Endodermal cell (in vitro differentiated cells): ENCODE data around the gene RTN1. TPM values are rescaled to one million over a fixed set of nuclear protein-coding genes. Genes with fewer than 3 reads are reported as not detected.

Experiments
- DNase-seq: peaks from one replicate; pipeline ENCODE4 v3.0.0-alpha.2; 2017
- H3K27ac ChIP-seq: 2 replicates; pipeline ENCODE4 v1.5.1; 2013; ENCODE audit warnings: mild to moderate bottlenecking, low read depth, low read length, moderate library complexity
- H3K27me3 ChIP-seq: 2 replicates; pipeline ENCODE4 v1.6.1; 2013; ENCODE audit warnings: mild to moderate bottlenecking, low read length, moderate library complexity; ENCODE audit not compliant: insufficient read depth, control insufficient read depth, poor library complexity, severe bottlenecking
- H3K36me3 ChIP-seq: 2 replicates; pipeline ENCODE4 v1.7.0; 2013; ENCODE audit warnings: mild to moderate bottlenecking, low read length, moderate library complexity; ENCODE audit not compliant: control insufficient read depth, insufficient read depth
- H3K4me1 ChIP-seq: one replicate; pipeline ENCODE4 v1.7.0; 2013; ENCODE audit warnings: low read length; ENCODE audit not compliant: control insufficient read depth, insufficient read depth
- H3K4me3 ChIP-seq: 2 replicates; pipeline ENCODE4 v1.5.1; 2013; ENCODE audit warnings: mild to moderate bottlenecking, low read length, moderate library complexity
- H3K9ac ChIP-seq: 2 replicates; pipeline ENCODE4 v1.6.1; 2013; ENCODE audit warnings: mild to moderate bottlenecking, low read length, moderate library complexity; ENCODE audit not compliant: poor library complexity, severe bottlenecking; ENCODE audit errors: extremely low read depth
- H3K9me3 ChIP-seq: 2 replicates; pipeline ENCODE4 v1.6.1; 2013; ENCODE audit warnings: mild to moderate bottlenecking, low read length, moderate library complexity; ENCODE audit not compliant: control insufficient read depth
- H3K27ac Mint-ChIP-seq: 2 replicates; pipeline ENCODE4 v1.8.0; 2020; ENCODE audit warnings: mixed read lengths
- H3K27me3 Mint-ChIP-seq: 2 replicates; pipeline ENCODE4 v1.8.0; 2021; ENCODE audit warnings: mild to moderate bottlenecking, mixed read lengths; ENCODE audit not compliant: insufficient read depth
- H3K36me3 Mint-ChIP-seq: 2 replicates; pipeline ENCODE4 v1.8.0; 2020; ENCODE audit warnings: low read depth, mixed read lengths
- H3K4me1 Mint-ChIP-seq: 2 replicates; pipeline ENCODE4 v1.8.0; 2020; ENCODE audit warnings: mixed read lengths
- H3K4me3 Mint-ChIP-seq: 2 replicates; pipeline ENCODE4 v1.8.0; 2020; ENCODE audit warnings: mild to moderate bottlenecking, moderate library complexity, mixed read lengths
- H3K9me3 Mint-ChIP-seq: 2 replicates; pipeline ENCODE4 v1.8.0; 2020; ENCODE audit warnings: mild to moderate bottlenecking, mixed read lengths
- CTCF ChIP-seq: fragments of 200-600 bp; sonication (generic); conservative IDR thresholded peaks from 2 replicates; pipeline ENCODE4 v1.5.0; 2021; ENCODE audit warnings: antibody characterized with exemption, mild to moderate bottlenecking
- WGBS, 2 experiments: methylation state at CpG; one replicate each; pipeline versions ENCODE4 v1.1.5 to v1.1.7; 2013; ENCODE audit warnings: missing lambda C conversion rate in 2 of 2, mixed read lengths in 1 of 2; ENCODE audit not compliant: insufficient coverage in 1 of 2, insufficient read length in 1 of 2; 5-methylcytosine and 5-hydroxymethylcytosine counted together
- total RNA-seq, 2 donors: library from RNA; stranded (reverse); fragmentation: NEBNext Ultra II Directional in 1 of 2; extraction: Animal tissue kit (Norgen Biotek cat#: 25700) in 1 of 2; gene quantifications; 2 replicates in 1 of 2; 3 replicates in 1 of 2; pipeline ENCODE4 v1.2.1, GENCODE V29; 2021

RTN1 gene
- total RNA-seq, 2 donors from 2014 or later, result 5.5 to 5.9 TPM

- H3K9ac ChIP-seq, result no peak overlapping the region
- H3K27me3 Mint-ChIP-seq, result peaks cover 33% of the 10 kb centered on the region
- no peaks in the 10 kb centered on the region for H3K36me3 ChIP-seq
- no peak overlapping the region for H3K27ac Mint-ChIP-seq
- TF ChIP-seq CTCF, result no peak
- WGBS, 2 experiments, result 81% methylated on average over 1 of the region's 2 CpGs; no CpG with 5 or more reads in 1 of the 2 experiments
- peaks cover 24% of the 10 kb centered on the region for H3K27me3 ChIP-seq
- H3K27ac ChIP-seq, result no peak overlapping the region
- no peak overlapping the region for H3K4me3 Mint-ChIP-seq
- no peak overlapping the region for H3K4me3 ChIP-seq
- no peak for DNase-seq
- no peaks in the 10 kb centered on the region for H3K9me3 Mint-ChIP-seq
- H3K9me3 ChIP-seq, result no peaks in the 10 kb centered on the region
- H3K36me3 Mint-ChIP-seq, result no peaks in the 10 kb centered on the region
- H3K4me1 Mint-ChIP-seq, result peaks cover 12% of the 10 kb centered on the region
- H3K4me1 ChIP-seq, result peaks cover 2% of the 10 kb centered on the region
Observed at GRCh38 chr14:59627011-59627520, 243.5 kb downstream of the RTN1 start.

- H3K27me3 Mint-ChIP-seq, result peaks cover 1% of the 10 kb centered on the region
- H3K27ac ChIP-seq, result no peak overlapping the region
- H3K4me1 Mint-ChIP-seq, result no peaks in the 10 kb centered on the region
- no peaks in the 10 kb centered on the region for H3K36me3 Mint-ChIP-seq
- no peaks in the 10 kb centered on the region for H3K9me3 ChIP-seq
- TF ChIP-seq CTCF, result no peak
- H3K9me3 Mint-ChIP-seq, result peaks cover 4% of the 10 kb centered on the region
- no peak for DNase-seq
- no peak overlapping the region for H3K9ac ChIP-seq
- no peaks in the 10 kb centered on the region for H3K36me3 ChIP-seq
- H3K4me3 ChIP-seq, result no peak overlapping the region
- H3K4me3 Mint-ChIP-seq, result no peak overlapping the region
- H3K27me3 ChIP-seq, result no peaks in the 10 kb centered on the region
- no peak overlapping the region for H3K27ac Mint-ChIP-seq
- H3K4me1 ChIP-seq, result no peaks in the 10 kb centered on the region
- 93% methylated on average over 2 of the region's 2 CpGs; no CpG with 5 or more reads in 1 of the 2 experiments for WGBS, 2 experiments
Observed at GRCh38 chr14:59622631-59623030, 247.9 kb downstream of the RTN1 start.

GRCh38 chr14:59619061-59619460 lies 251.5 kb downstream of the RTN1 start:
- H3K4me3 Mint-ChIP-seq, result no peak overlapping the region
- no peaks in the 10 kb centered on the region for H3K36me3 ChIP-seq
- H3K36me3 Mint-ChIP-seq, result no peaks in the 10 kb centered on the region
- H3K27me3 Mint-ChIP-seq, result no peaks in the 10 kb centered on the region
- no peak for DNase-seq
- H3K27ac ChIP-seq, result no peak overlapping the region
- H3K4me1 Mint-ChIP-seq, result no peaks in the 10 kb centered on the region
- H3K4me3 ChIP-seq, result no peak overlapping the region
- peaks cover 14% of the 10 kb centered on the region for H3K9me3 ChIP-seq
- H3K9me3 Mint-ChIP-seq, result peaks cover 5% of the 10 kb centered on the region
- WGBS, 2 experiments, result 80 to 95% methylated on average over 2 of the region's 2 CpGs
- H3K27me3 ChIP-seq, result no peaks in the 10 kb centered on the region
- H3K27ac Mint-ChIP-seq, result no peak overlapping the region
- no peaks in the 10 kb centered on the region for H3K4me1 ChIP-seq
- no peak for TF ChIP-seq CTCF
- H3K9ac ChIP-seq, result no peak overlapping the region
